T-cell (primary cell): ENCODE results near the gene SOX13. TPM values are rescaled to one million over a fixed set of nuclear protein-coding genes. Genes with fewer than 3 reads are reported as not detected.

Experiments used
- ATAC-seq, 4 experiments: fragments of 200-7000 bp in 3 of 4; fragments of 150-1000 bp in 1 of 4; cut with Tn5 transposase; replicated peaks in 1 of 4; 1 replicate in 3 of 4; 2 replicates in 1 of 4; pipeline ENCODE4 v1.10.0; 2021; ENCODE audit warnings: moderate library complexity in 3 of 4, mild to moderate bottlenecking in 2 of 4, moderate number of reproducible peaks in 1 of 4
- CTCF ChIA-PET, 2 donors: fragments of 300-600 bp; sonication (Branson Sonifier 250); formaldehyde crosslinking; loops; one replicate each; lab custom pipeline; 2022; ENCODE audit warnings: antibody characterized with exemption in 2 of 2; lab: Charles Lee
- POLR2A ChIA-PET, 2 donors: fragments of 300-600 bp; sonication (Branson Sonifier 250); formaldehyde crosslinking; loops; one replicate each; lab custom pipeline; 2022; ENCODE audit warnings: antibody characterized with exemption in 2 of 2; lab: Charles Lee
- DNase-seq, 35 experiments: peaks; one replicate each; pipeline versions ENCODE4 v3.0.0 to v3.0.0-alpha.2; 2013 to 2023
- H3K27ac ChIP-seq: one replicate; pipeline ENCODE4 v1.5.1; 2013; ENCODE audit warnings: low read length
- H3K27me3 ChIP-seq, 2 experiments: replicated peaks in 1 of 2; 1 replicate in 1 of 2; 2 replicates in 1 of 2; pipeline versions ENCODE4 v1.6.1 to v1.7.0; 2013; ENCODE audit warnings: low read length in 1 of 2, mixed read lengths in 1 of 2; ENCODE audit not compliant: control insufficient read depth in 2 of 2, insufficient read depth in 2 of 2; ENCODE audit errors: extremely low read depth in 1 of 2
- H3K36me3 ChIP-seq, 2 donors: 1 replicate in 1 of 2; 2 replicates in 1 of 2; pipeline versions ENCODE4 v1.6.1 to v1.7.0; 2013; ENCODE audit warnings: low read length in 1 of 2; ENCODE audit not compliant: control insufficient read depth in 2 of 2, insufficient read depth in 1 of 2; ENCODE audit errors: extremely low read depth in 1 of 2
- H3K4me1 ChIP-seq, 2 experiments: 1 replicate in 1 of 2; 2 replicates in 1 of 2; pipeline versions ENCODE4 v1.6.1 to v1.7.0; 2013; ENCODE audit warnings: low read length in 2 of 2, mixed read lengths in 1 of 2; ENCODE audit not compliant: insufficient read depth in 2 of 2, control insufficient read depth in 1 of 2; ENCODE audit errors: extremely low read depth in 1 of 2
- H3K4me3 ChIP-seq, 2 donors: 1 replicate in 1 of 2; 2 replicates in 1 of 2; pipeline versions ENCODE4 v1.5.1 to v1.7.0; 2013; ENCODE audit warnings: mild to moderate bottlenecking in 2 of 2, low read length in 1 of 2, moderate library complexity in 1 of 2; ENCODE audit not compliant: control insufficient read depth in 1 of 2; ENCODE audit errors: extremely low read depth in 1 of 2
- H3K9me3 ChIP-seq: 2 replicates; pipeline ENCODE4 v1.7.0; 2013
- H3K27ac Mint-ChIP-seq, 2 donors: one replicate each; pipeline ENCODE4 v1.8.0; 2020 to 2021; ENCODE audit warnings: mild to moderate bottlenecking in 2 of 2, mixed read lengths in 2 of 2
- H3K27me3 Mint-ChIP-seq, 2 donors: one replicate each; pipeline ENCODE4 v1.8.0; 2021 to 2022; ENCODE audit warnings: mixed read lengths in 2 of 2
- H3K36me3 Mint-ChIP-seq: one replicate; pipeline ENCODE4 v1.8.0; 2021; ENCODE audit warnings: mixed read lengths
- H3K4me1 Mint-ChIP-seq, 3 donors: one replicate each; pipeline ENCODE4 v1.8.0; 2020 to 2022; ENCODE audit warnings: mixed read lengths in 3 of 3, mild to moderate bottlenecking in 1 of 3
- H3K4me3 Mint-ChIP-seq, 3 donors: one replicate each; pipeline ENCODE4 v1.8.0; 2020 to 2022; ENCODE audit warnings: mild to moderate bottlenecking in 3 of 3, mixed read lengths in 3 of 3, moderate library complexity in 3 of 3
- H3K9me3 Mint-ChIP-seq, 3 donors: one replicate each; pipeline ENCODE4 v1.8.0; 2020 to 2022; ENCODE audit warnings: mixed read lengths in 3 of 3
- WGBS: methylation state at CpG from one replicate; pipeline ENCODE4 v1.1.5; 2013; ENCODE audit warnings: missing lambda C conversion rate; ENCODE audit not compliant: insufficient coverage; 5-methylcytosine and 5-hydroxymethylcytosine counted together
- total RNA-seq, 35 experiments: library from RNA in 6 of 35; stranded (reverse) in 6 of 35; fragments of 120-200 nt in 1 of 35; gene quantifications; one replicate each; pipeline versions ENCODE4 v1.2.1 to v1.2.4 and lab custom pipeline; 2013 to 2026

SOX13 gene
- total RNA-seq, 5 donors from 2014 or later (not counting 1 experiment from before 2014, with no cell fraction given) = 3.2 to 9.4 (median 5.2) TPM

- Mint-ChIP-seq H3K27me3 (no peaks in the 10 kb centered on the region), H3K9me3 (no peaks in the 10 kb centered on the region), H3K36me3 (peaks cover 11% of the 10 kb centered on the region), H3K27ac (no peak overlapping the region), H3K4me1 (no peaks in the 10 kb centered on the region), H3K4me3 (no peak overlapping the region)
- H3K36me3 ChIP-seq = no peaks in the 10 kb centered on the region
- ChIA-PET POLR2A (interaction anchor here in 1 of 2 donors (0.5 kb wide), 1 partner anchor 42 kb away, joined by 10 read pairs; no protein-coding TSS in a partner anchor), CTCF (no interaction called here)
- ATAC-seq (no peak), DNase-seq (no peak)
- 100% methylated on average over 2 of the region's 3 CpGs for WGBS
- no peak overlapping the region for H3K4me3 ChIP-seq
- H3K27ac ChIP-seq = no peak overlapping the region
- H3K27me3 ChIP-seq = no peaks in the 10 kb centered on the region
- H3K9me3 ChIP-seq = no peaks in the 10 kb centered on the region
- no peaks in the 10 kb centered on the region for H3K4me1 ChIP-seq
Observed at GRCh38 chr1:204141131-204141530, 68.2 kb downstream of the SOX13 start.

- H3K36me3 Mint-ChIP-seq = peaks cover 11% of the 10 kb centered on the region
- Histone ChIP-seq H3K4me3 (no peak overlapping the region), H3K9me3 (no peaks in the 10 kb centered on the region), H3K27ac (no peak overlapping the region), H3K36me3 (no peaks in the 10 kb centered on the region), H3K27me3 (no peaks in the 10 kb centered on the region), H3K4me1 (no peaks in the 10 kb centered on the region)
- H3K4me1 Mint-ChIP-seq = no peaks in the 10 kb centered on the region
- no peaks in the 10 kb centered on the region for H3K27me3 Mint-ChIP-seq
- 100% methylated on average over 1 of the region's 5 CpGs for WGBS
- ATAC-seq (no peak), DNase-seq (no peak)
- CTCF ChIA-PET = interaction anchor here in 1 of 2 donors (0.5 to 0.6 kb wide), 2 partner anchors 12 to 161 kb away, joined by 3 to 4 read pairs; no protein-coding TSS in a partner anchor
- no peak overlapping the region for H3K27ac Mint-ChIP-seq
- no peaks in the 10 kb centered on the region for H3K9me3 Mint-ChIP-seq
- POLR2A ChIA-PET = no interaction called here
- H3K4me3 Mint-ChIP-seq = no peak overlapping the region
Observed at GRCh38 chr1:204142032-204142974, 69.4 kb downstream of the SOX13 start.

- no peaks in the 10 kb centered on the region for H3K27me3 Mint-ChIP-seq
- Histone ChIP-seq H3K27me3 (no peaks in the 10 kb centered on the region), H3K4me1 (no peaks in the 10 kb centered on the region), H3K36me3 (no peaks in the 10 kb centered on the region), H3K4me3 (no peak overlapping the region), H3K27ac (no peak overlapping the region), H3K9me3 (no peaks in the 10 kb centered on the region)
- ATAC-seq (no peak), DNase-seq (no peak)
- ChIA-PET POLR2A (no interaction called here), CTCF (interaction anchor here in 1 of 2 donors (0.6 kb wide), 1 partner anchor 162 kb away, joined by 3 read pairs; no protein-coding TSS in a partner anchor)
- WGBS = 86% methylated on average over 10 of the region's 14 CpGs
- H3K9me3 Mint-ChIP-seq = no peaks in the 10 kb centered on the region
- H3K4me1 Mint-ChIP-seq = no peaks in the 10 kb centered on the region
- H3K36me3 Mint-ChIP-seq = peaks cover 11% of the 10 kb centered on the region
- no peak overlapping the region for H3K4me3 Mint-ChIP-seq
- H3K27ac Mint-ChIP-seq = no peak overlapping the region
Observed at GRCh38 chr1:204143276-204144041, 70.5 kb downstream of the SOX13 start.

GRCh38 chr1:204145033-204145504 is 72.2 kb downstream of the SOX13 start:
- no peak for ATAC-seq
- no peaks in the 10 kb centered on the region for H3K4me1 ChIP-seq
- H3K27me3 Mint-ChIP-seq = peaks cover 0 to under 1% of the 10 kb centered on the region in 2 donors
- no peak for DNase-seq
- no peaks in the 10 kb centered on the region for H3K9me3 Mint-ChIP-seq
- H3K36me3 Mint-ChIP-seq = peaks cover 5% of the 10 kb centered on the region
- peaks cover 0 to 2% (median 1%) of the 10 kb centered on the region in 3 donors for H3K4me1 Mint-ChIP-seq
- 60% methylated on average over 4 of the region's 4 CpGs for WGBS
- H3K4me3 ChIP-seq = no peak overlapping the region
- POLR2A ChIA-PET = no interaction called here
- H3K27ac Mint-ChIP-seq = no peak overlapping the region
- H3K27ac ChIP-seq = no peak overlapping the region
- CTCF ChIA-PET = interaction anchor here in 1 of 2 donors (1.1 kb wide), 1 partner anchor 16 kb away, joined by 3 read pairs; no protein-coding TSS in a partner anchor
- H3K27me3 ChIP-seq = peaks cover 0 to under 1% of the 10 kb centered on the region in 2 experiments
- no peak overlapping the region for H3K4me3 Mint-ChIP-seq
- H3K36me3 ChIP-seq = no peaks in the 10 kb centered on the region
- no peaks in the 10 kb centered on the region for H3K9me3 ChIP-seq

GRCh38 chr1:204146309-204146708 is 73.4 kb downstream of the SOX13 start:
- Histone ChIP-seq H3K9me3 (no peaks in the 10 kb centered on the region), H3K4me3 (no peak overlapping the region), H3K36me3 (no peaks in the 10 kb centered on the region), H3K4me1 (peaks cover 0 to 6% of the 10 kb centered on the region in 2 experiments), H3K27me3 (peaks cover 0 to 11% of the 10 kb centered on the region in 2 experiments), H3K27ac (no peak overlapping the region)
- WGBS = 87% methylated on average over 2 of the region's 6 CpGs
- H3K27ac Mint-ChIP-seq = no peak overlapping the region
- CTCF ChIA-PET = no interaction called here
- H3K9me3 Mint-ChIP-seq = no peaks in the 10 kb centered on the region
- POLR2A ChIA-PET = no interaction called here
- H3K4me3 Mint-ChIP-seq = no peak overlapping the region
- ATAC-seq (no peak), DNase-seq (no peak)
- H3K4me1 Mint-ChIP-seq = peaks cover 0 to 10% (median 4%) of the 10 kb centered on the region in 3 donors
- H3K27me3 Mint-ChIP-seq = peaks cover 0 to 6% of the 10 kb centered on the region in 2 donors
- H3K36me3 Mint-ChIP-seq = no peaks in the 10 kb centered on the region

GRCh38 chr1:204146965-204147364 is 74.0 kb downstream of the SOX13 start:
- Histone ChIP-seq H3K36me3 (no peaks in the 10 kb centered on the region), H3K4me3 (no peak overlapping the region), H3K4me1 (peaks cover 0 to 9% of the 10 kb centered on the region in 2 experiments), H3K27me3 (peaks cover 0 to 13% of the 10 kb centered on the region in 2 experiments), H3K9me3 (no peaks in the 10 kb centered on the region), H3K27ac (no peak overlapping the region)
- POLR2A ChIA-PET = no interaction called here
- Mint-ChIP-seq H3K4me3 (no peak overlapping the region), H3K36me3 (no peaks in the 10 kb centered on the region), H3K9me3 (no peaks in the 10 kb centered on the region), H3K4me1 (peaks cover 0 to 10% (median 4%) of the 10 kb centered on the region in 3 donors), H3K27ac (no peak overlapping the region), H3K27me3 (peaks cover 0 to 6% of the 10 kb centered on the region in 2 donors)
- DNase-seq = no peak
- CTCF ChIA-PET = no interaction called here
- ATAC-seq = no peak
- 60% methylated on average over 1 of the region's 7 CpGs for WGBS
